Endothelial cell of umbilical vein (primary cell): ENCODE measurements around the gene PASD1.

Experiments used
- CTCF ChIP-seq, 2 donors: IDR thresholded peaks; 1 replicate in 1 of 2; 2 replicates in 1 of 2; pipeline ENCODE4 v1.5.1; 2011; ENCODE audit warnings: low read length in 2 of 2, mild to moderate bottlenecking in 2 of 2, moderate library complexity in 2 of 2, control low read depth in 1 of 2, inconsistent platforms in 1 of 2, low read depth in 1 of 2; ENCODE audit not compliant: insufficient read depth in 1 of 2; ENCODE audit errors: extremely low read depth in 1 of 2
- FOS ChIP-seq: IDR thresholded peaks from 2 replicates; pipeline ENCODE4 v1.6.1; 2011; ENCODE audit warnings: mild to moderate bottlenecking, low read length, moderate library complexity, borderline replicate concordance; ENCODE audit not compliant: insufficient read depth
- MAX ChIP-seq: IDR thresholded peaks from 2 replicates; pipeline ENCODE4 v1.6.1; 2011; ENCODE audit not compliant: insufficient read depth, insufficient read length
- MYC ChIP-seq: IDR thresholded peaks from one replicate; pipeline ENCODE4 v1.6.1; 2011; ENCODE audit warnings: mild to moderate bottlenecking, low read depth, low read length
- POLR2A ChIP-seq: IDR thresholded peaks from 2 replicates; pipeline ENCODE4 v1.6.1; 2012; ENCODE audit warnings: low read depth, mild to moderate bottlenecking, control low read depth, low read length
- POLR2AphosphoS5 ChIP-seq: IDR thresholded peaks from 2 replicates; pipeline ENCODE4 v1.6.1; 2012; ENCODE audit warnings: low read depth, mild to moderate bottlenecking, control low read depth, low read length, moderate library complexity; ENCODE audit not compliant: insufficient read depth

DNA sequence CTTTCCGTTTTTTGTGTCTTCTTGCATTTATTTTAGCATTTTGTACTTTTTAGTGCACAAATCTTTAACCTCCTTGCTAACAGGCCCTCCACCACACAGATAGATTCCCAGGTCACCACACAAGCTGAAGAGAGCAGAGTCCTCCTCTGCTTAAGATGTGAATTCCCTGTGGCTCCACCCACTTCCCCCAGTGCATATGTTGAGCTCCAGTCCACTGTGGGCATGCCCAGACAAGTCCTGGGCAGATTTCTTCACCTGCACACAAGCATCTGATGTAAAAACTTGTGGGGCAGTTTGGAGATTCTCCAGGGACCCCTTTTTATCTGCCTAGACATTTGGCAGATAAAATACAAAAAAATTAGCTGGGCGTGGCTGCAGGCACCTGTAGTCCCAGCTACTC is 19.8 kb upstream of the PASD1 start:
- TF ChIP-seq CTCF (IDR thresholded peaks at IDR 0.05; ENCODE audit: extremely low read depth in 1 of 2, insufficient read depth in 1 of 2, low read depth in 1 of 2, low read length in 2 of 2), result no peak
- TF ChIP-seq MYC, result no peak
- TF ChIP-seq MAX, result no peak
- TF ChIP-seq POLR2AphosphoS5, result no peak
- TF ChIP-seq POLR2A, result no peak
- TF ChIP-seq FOS, result no peak
